NCI-H774 (cell line): Measurements from ENCODE around the gene CLSTN3.

Source experiments
- DNase-seq: peaks from one replicate; lab custom pipeline; 2025; lab: John Stamatoyannopoulos, UW

Gene CLSTN3

DNA sequence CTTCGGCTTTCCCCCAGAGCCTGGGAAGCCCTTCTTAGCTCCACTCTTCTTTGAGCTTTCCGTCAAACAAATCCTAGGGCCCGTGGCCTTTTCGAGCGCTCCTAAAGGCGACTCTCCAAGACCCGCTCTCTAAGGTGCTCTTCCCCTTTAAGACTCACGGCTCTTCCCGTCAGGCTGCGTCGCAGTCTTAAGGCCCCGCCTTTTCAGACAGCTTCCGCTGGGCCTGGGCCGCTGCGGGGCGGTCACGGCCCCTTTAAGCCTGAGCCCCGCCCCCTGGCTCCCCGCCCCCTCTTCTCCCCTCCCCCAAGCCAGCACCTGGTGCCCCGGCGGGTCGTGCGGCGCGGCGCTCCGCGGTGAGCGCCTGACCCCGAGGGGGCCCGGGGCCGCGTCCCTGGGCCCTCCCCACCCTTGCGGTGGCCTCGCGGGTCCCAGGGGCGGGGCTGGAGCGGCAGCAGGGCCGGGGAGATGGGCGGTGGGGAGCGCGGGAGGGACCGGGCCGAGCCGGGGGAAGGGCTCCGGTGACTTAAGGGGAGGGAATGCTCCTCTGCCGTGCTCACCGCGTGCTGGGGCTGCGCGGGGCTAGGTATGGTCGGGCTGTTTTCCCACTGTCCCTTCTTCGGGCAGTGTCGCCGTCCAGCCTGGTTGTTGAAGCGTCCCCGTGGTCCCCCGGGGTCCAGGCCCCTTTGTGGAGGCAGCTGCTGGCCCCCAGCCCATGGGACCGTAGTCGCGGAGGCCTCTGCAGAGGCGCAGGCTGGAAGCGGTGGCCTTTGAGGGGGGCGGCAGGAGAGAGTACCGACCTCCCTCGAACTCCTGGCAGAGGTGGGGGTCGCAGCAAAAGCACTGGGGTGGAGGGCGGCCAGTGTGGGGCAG, 59.5 kb downstream of the CLSTN3 start, which contains the start of gene PEX5:
TSS of gene PEX5 (plus strand) at position 289 of the 870 bp plus-strand sequence. CDS start 692 bp downstream, outside the sequence.
- DNase-seq: peak; percentile 93

DNA sequence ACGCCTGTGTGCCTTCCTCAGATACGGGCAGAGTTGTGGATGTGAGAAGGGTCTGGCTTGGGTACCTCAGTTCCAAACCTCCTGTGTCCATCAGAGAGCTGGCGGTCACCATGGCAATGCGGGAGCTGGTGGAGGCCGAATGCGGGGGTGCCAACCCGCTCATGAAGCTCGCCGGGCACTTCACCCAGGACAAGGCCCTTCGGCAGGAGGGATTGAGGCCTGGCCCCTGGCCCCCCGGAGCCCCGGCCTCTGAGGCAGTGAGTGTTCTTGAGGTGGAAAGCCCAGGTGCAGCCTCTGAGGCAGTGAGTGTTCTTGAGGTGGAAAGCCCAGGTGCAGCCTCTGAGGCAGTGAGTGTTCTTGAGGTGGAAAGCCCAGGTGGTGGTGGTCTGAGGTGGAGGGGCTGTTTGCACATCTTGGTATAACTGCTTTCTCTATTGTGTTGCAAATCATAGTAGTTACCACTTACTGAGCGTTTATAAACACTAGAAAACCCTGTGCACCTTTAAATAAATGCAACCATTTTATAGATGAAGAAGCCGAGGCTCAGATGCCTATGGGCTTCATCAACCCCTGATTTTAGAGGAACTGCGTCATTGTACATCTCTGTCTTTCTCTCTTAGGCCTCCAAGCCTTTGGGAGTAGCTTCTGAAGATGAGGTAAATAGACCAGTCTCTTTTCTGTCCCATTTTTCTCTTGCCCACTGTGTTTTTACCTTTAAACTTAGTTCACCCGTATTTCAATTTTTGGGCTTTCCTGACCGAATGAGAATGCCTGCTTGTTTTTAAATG, 60.3 kb downstream of the CLSTN3 start:
- DNase-seq: peak; percentile 5

DNA sequence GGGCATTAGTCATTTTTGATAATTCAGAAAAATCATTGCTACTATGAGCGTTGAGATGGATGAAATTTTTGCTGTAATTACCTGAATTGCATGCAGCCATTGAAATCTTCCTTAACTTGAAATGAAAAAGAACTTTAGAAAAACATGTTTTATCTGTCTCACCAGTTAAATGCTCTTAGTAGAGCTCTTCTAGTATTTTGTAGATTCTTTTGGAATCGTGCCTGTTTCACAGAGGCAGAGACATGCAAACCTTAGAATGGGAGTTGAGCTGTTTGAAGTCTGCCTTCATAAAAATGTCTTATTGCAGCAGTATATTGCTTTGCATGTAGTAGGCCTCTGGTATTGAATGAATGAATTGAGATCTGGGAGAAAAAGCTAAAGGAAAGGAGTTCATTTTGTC, 63.5 kb downstream of the CLSTN3 start:
- DNase-seq: no peak

DNA sequence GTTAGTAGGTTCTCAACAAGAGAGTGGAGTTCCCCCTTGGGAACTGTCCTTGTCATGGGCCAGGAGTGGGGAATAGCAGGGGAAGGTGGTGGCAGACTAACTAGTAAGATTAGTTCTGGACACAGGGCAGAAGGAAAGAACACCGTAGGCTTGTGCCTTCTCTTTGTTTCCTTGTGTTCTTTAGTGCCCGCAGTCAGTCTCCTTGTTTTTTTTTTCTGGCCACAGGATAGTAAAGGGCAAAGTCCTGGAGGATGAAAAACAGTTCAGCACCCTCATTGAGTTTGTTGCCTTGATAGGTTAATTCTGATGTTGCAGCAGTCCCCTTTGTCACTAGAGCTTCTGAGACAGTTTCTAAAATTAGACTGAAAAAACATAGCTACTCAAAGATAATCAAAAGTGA, 67.7 kb downstream of the CLSTN3 start:
- no peak for DNase-seq

DNA sequence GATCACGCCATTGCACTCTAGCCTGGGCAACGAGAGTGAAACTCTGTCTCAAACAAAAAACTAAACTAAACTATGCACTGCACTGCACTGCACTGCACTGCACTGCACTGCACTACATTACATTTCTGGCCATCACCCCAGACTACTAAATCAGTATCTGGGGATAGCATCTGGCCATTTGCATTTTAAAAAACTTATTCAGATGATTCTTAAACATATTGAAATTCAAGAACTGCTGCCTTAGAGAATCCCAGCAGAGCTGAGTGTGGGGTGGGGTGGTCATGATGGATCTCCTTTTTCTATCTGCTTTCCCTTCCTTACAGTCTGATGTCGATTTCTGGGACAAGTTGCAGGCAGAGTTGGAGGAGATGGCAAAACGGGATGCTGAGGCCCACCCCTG, 72.9 kb downstream of the CLSTN3 start:
- DNase-seq: no peak

DNA sequence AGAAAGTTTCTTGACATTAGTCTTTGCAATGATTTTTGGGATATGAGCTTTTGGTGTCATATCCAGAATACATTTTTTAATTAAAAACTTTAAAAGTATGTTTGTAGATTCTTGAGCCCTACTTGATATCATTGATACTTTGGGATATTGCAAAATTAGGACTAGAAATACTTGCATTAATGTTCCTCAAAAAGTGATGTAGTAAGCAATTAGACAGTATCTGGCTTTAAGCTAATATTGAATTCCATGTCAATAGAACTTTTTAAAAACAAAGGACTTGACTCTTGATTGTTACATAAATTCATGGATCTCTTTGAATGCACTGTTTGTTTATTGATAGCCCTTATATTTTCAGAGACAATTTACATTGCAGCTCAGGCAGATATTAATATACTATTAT, 74.9 kb downstream of the CLSTN3 start:
- DNase-seq: no peak

DNA sequence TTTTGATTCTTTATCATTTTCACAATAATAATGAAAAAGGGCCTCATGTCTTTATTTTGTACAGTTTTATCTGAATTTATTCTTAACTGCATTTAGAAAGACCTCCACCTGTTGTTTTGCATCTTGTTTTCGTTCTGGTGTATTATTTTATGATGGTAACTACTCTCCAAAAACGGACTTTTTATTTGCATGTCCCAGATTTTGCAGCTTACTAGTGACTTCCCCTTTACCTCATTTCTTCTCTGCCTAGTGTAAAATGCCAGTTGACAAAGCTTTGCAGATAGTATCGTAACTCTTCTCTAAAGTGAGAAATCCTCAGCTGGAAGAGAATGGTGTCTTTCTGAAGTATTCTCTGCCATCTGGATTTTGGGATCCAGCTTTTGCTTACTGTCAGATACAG, 76.5 kb downstream of the CLSTN3 start:
- DNase-seq: no peak

DNA sequence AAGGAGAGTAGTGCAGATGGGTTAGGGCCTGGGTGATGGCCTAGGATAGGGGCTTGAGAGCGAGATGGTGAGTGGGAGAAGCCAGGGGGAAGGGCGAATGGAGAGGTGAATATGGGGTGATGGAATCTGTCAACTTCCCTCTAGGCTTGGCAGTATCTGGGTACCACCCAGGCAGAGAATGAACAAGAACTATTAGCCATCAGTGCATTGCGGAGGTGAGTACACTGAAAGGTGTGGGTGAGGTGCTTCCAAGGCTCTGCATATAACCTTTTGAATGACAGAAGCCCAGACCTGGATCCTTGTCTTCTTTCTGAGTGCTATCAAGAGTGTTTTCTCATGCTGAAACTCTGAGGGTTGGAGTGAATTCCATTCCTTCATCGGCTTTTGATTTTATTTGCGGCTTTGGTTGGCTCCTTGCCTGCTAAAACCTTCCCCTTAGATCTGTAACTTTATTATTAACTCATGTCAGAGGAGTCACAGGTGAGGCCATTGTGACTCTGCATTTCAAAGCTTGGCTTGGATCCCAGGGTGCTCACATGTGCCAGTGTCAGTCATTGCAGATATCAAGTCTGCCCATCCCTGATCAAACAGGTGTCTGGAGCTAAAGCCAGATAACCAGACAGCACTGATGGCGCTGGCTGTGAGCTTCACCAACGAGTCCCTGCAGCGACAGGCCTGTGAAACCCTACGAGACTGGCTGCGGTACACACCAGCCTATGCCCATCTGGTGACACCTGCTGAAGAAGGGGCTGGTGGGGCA, 77.9 kb downstream of the CLSTN3 start:
- no peak for DNase-seq
